NT2/D1 (cell line): Measurements from ENCODE around the gene APOA4.

Experiments
- SUZ12 ChIP-seq: IDR thresholded peaks from 2 replicates; pipeline ENCODE4 v1.6.1; 2011; ENCODE audit not compliant: insufficient read length, insufficient read depth; ENCODE audit errors: extremely low read depth
- YY1 ChIP-seq: IDR thresholded peaks from 2 replicates; pipeline ENCODE4 v1.6.1; 2011; ENCODE audit not compliant: insufficient read length, insufficient read depth
- ZNF274 ChIP-seq: IDR thresholded peaks from 2 replicates; pipeline ENCODE4 v1.6.1; 2011; ENCODE audit warnings: mild to moderate bottlenecking, low read depth, low read length

DNA sequence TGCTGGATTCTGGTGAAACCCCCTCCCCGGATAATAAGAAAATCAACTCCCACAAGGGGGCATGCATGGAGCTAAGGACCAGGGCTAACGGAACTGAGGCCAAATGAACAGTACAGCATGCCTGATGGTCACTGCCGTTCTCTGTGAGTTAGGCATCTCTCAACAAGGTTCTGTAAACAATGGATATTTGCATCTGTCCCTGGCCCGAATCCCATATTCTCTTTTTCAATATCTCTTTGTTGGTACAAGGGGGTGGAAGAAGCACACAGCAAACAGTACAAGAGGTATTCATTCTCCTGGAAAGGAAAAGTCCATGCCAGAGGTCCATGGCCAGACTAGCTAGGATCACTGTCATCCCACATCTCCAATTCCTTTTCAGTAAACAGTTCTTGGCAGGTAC lies 46.5 kb upstream of the APOA4 start:
- TF ChIP-seq ZNF274 (no peak), YY1 (no peak), SUZ12 (no peak)
